Measurements from ENCODE around the gene NLK.

DNA sequence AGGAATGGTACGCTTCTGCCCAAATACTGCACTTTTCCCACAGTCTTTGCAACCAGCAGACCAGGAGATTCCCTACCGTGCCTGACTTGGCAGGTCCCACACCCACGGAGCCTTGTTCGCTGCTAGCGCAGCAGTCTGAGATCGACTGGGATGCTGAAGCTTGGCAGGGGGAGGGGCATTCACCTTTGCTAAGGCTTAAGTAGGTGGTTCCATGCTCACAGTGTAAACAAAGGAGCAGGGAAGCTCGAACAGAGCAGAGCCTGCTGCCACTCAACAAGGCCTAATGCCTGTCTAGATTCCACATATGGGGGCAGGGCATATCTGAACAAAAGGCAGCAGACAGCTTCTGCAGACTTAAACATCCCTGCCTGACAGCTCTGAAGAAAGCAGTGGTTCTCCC, 169.3 kb downstream of the NLK start:
- TF ChIP-seq, protein P1, sequence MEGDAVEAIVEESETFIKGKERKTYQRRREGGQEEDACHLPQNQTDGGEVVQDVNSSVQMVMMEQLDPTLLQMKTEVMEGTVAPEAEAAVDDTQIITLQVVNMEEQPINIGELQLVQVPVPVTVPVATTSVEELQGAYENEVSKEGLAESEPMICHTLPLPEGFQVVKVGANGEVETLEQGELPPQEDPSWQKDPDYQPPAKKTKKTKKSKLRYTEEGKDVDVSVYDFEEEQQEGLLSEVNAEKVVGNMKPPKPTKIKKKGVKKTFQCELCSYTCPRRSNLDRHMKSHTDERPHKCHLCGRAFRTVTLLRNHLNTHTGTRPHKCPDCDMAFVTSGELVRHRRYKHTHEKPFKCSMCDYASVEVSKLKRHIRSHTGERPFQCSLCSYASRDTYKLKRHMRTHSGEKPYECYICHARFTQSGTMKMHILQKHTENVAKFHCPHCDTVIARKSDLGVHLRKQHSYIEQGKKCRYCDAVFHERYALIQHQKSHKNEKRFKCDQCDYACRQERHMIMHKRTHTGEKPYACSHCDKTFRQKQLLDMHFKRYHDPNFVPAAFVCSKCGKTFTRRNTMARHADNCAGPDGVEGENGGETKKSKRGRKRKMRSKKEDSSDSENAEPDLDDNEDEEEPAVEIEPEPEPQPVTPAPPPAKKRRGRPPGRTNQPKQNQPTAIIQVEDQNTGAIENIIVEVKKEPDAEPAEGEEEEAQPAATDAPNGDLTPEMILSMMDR (IDR thresholded peaks at IDR 0.05): no peak
- no peak for TF ChIP-seq EP300 (IDR thresholded peaks at IDR 0.05)
- no peak for TF ChIP-seq POLR2A (IDR thresholded peaks at IDR 0.05)
- TF ChIP-seq POLR2AphosphoS5 (IDR thresholded peaks at IDR 0.05): no peak

Measured in suprapubic skin (tissue), 4 donors.